Measurements from ENCODE around the gene TXNDC2.

GRCh38 chr18:9866627-9867026 lies 19.1 kb upstream of the TXNDC2 start:
- TF ChIP-seq CTCF (IDR thresholded peaks at IDR 0.05) (no peak), POLR2A (IDR thresholded peaks at IDR 0.05) (no peak), EP300 (IDR thresholded peaks at IDR 0.05) (no peak)
